ENCODE measurements around the gene BEST4.

DNA sequence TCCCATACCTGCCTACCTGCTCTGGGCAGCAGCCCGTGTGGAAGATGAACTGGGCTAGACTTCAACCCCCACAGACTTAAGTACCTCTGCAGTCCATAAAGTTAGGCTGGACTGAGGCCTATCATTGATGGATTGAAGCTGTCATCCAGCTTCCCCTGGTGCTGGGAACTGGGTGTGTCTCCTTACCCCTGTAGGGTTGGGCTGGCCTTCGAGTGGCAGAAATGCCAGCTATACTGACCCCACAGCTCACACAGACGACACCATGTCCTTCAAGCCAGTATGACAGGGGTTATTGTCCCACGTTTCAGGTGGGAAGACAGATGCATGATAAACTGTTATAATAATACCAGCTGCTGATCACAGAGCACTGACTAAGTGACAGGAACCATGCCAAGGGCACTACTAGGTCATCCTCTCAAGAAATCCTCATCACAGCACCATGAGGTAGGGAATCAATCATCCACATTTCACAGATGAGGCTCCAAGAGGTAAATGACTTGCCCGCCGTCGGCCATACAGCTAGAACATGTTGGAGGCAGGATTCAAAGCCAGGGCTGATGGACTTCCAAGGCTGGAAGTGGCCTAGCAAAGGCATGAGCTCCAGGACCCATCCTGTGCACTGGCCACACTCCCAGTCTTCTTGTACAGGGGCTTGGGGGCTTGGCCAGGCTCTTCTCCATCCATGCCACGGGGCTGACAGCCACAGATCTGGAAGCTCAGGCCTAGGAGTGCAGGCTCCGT is at the start of gene BEST4:
- no peak for TF ChIP-seq CTCF (IDR thresholded peaks at IDR 0.05 in 4 of 5, conservative IDR thresholded peaks at IDR 0.05 in 1 of 5)
- TF ChIP-seq POLR2A (IDR thresholded peaks at IDR 0.05) = no peak
